Right renal pelvis (tissue), 4 donors: ENCODE data around the gene IL25. TPM values are rescaled to one million over a fixed set of nuclear protein-coding genes. Genes with fewer than 3 reads are reported as not detected.
"Not testable (repeated sequence)": the region's sequence is repeated elsewhere in the genome, so short reads cannot be mapped to it uniquely, and the experiment has no call there.

Experiments
- DNase-seq, 4 donors: peaks; one replicate each; pipeline ENCODE4 v3.0.0-alpha.2; 2013; ENCODE audit warnings: low read depth in 4 of 4, low spot score in 3 of 4, missing footprints in 1 of 4
- polyA plus RNA-seq, 4 donors: library from polyadenylated mRNA; unstranded; fragments of 120-200 nt; gene quantifications; one replicate each; pipeline ENCODE4 v1.2.1, GENCODE V29; 2013; ENCODE audit not compliant: insufficient read length in 4 of 4

IL25 gene
- polyA plus RNA-seq, 4 donors = not detected

DNA sequence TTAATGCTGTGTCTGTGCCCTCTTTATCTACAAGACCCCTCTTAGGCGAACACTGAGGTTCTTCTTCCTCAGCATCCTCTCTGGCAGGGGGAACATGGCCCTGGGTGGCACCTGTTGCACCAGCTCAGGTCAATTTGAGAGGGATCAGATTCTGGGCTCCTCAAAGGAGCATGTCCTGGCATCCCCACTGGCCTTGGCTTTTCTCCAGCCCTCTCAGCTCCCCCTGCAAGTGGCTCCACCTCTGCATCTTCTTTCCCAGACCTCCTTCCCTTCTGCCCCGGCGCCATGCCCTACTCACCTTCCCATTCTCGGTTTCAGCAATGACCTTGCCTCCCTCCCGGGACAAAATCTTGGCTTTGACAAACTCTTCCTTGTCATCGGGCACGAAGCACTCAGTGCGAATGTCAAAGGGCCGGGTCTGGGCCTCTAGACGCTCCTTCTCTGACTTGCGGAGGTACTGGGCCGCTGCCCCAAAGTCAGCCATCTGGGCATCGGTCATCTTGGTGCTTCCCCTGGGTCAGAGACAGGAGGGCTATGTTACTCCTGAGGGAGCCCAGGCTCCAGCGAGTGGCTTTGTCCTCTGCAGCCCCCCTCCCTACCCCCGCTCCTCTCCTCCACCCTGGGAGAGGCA, 34.2 kb downstream of the IL25 start:
- no peak for DNase-seq

DNA sequence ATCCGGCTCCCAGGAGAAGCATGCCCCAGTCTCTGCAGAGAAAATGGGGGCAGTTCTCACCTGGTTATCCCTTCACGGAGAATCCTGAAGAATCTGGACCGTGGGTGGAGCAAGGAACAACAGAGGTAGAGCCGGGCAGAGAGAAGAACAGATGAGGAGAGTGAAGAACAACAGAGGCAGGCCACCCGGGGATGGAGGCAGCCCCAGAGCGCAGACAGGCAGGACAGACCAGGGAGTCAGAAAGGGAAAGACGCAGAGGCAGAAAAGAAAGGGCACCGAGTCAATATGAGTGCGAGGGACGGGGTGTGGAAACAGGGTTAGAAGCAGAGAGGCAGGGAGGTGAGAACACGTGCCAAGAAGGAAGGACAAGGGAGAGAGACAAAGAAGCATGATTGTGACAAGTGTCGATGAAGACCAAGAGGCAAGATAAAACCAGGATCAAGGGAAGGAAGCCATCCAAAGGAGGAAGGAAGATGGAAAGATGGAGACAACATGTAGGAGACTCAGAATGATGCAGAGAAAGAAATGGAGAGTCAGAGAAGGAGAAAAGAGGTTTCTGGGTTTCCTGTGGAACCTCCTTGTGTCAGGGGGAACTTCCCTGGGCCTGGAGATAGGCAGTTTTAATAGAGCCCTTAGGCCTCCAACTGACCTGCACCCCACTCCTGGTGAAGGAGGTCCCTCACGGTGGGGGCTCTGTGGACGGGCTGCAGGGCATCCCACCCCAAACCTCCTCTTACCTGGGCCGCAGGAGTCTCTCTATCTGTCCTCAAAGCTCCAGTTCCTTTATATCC, 35.1 kb downstream of the IL25 start, which contains the start of gene MYH6:
Gene MYH6, minus strand, starts transcription at position 758 of the 791 bp plus-strand sequence. CDS start 1,050 bp downstream, outside the sequence.
- no peak for DNase-seq

DNA sequence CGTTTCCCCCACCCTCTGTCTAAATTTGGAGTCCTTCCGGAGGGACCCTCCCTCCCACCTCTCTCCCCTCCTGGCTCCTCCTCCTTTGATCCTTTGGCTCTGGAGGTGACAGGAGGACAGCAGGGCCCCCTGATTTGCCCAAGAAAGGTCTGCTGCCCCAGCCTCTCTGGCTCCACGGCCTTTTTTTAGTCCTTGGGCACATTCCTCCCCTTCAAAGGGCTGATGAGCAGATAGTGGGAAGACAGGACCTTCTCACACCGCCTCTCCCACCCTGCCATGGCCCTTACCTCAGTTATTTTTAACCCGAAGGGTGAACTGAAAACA, 35.7 kb downstream of the IL25 start:
- no peak for DNase-seq

DNA sequence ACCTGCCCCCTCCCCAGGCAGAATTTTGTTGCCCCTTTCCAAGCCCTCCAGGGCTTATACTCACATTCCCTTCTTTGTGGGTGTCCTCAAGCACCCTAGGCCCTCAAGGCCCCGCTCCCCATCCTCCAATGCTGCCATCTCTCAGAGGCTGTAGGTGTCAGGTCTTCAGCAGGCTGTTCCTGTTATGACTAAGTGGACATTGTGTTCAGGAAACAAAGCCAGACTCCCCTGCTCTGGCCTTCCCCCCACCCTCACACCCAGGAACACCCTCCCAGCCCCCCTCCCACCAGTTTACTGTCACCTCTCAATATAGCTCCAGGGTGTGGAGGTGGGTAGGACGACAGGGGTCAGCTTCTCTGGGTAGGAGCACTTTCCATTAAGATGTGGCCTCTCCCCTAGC, 36.9 kb downstream of the IL25 start:
- DNase-seq = no peak

DNA sequence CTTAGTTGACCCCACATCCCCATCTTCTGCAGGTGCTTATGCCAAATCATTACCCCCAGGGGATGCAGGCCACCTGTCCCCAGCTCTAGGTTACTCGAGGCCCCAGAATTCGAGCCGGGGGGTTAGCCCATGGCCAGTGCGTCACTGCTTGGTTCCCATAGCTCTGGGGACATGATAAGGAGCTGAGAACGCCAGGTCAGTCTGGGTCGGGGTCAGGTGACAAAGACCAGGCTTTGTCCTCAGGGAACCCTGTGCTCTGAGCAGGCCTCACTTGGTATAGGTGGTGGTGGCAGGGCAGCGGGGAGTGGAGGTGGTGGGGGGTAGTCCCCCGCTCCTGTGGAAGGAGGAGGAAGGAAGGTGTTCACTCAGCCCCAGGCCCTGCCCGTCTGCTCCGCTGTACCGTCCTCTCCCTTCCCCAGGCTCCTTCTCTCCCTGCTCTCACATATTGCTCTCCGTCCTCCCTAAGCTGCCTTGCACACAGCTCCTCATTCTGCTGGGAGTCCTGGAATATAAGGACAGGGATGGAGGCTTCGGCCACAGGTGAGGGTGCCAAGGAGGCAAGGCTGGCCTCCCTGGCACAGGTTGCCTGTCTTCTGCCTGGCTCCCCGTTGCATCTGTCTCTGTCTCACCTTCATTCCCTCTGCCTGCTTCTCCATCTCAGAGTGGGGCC, 37.5 kb downstream of the IL25 start:
- no peak for DNase-seq

DNA sequence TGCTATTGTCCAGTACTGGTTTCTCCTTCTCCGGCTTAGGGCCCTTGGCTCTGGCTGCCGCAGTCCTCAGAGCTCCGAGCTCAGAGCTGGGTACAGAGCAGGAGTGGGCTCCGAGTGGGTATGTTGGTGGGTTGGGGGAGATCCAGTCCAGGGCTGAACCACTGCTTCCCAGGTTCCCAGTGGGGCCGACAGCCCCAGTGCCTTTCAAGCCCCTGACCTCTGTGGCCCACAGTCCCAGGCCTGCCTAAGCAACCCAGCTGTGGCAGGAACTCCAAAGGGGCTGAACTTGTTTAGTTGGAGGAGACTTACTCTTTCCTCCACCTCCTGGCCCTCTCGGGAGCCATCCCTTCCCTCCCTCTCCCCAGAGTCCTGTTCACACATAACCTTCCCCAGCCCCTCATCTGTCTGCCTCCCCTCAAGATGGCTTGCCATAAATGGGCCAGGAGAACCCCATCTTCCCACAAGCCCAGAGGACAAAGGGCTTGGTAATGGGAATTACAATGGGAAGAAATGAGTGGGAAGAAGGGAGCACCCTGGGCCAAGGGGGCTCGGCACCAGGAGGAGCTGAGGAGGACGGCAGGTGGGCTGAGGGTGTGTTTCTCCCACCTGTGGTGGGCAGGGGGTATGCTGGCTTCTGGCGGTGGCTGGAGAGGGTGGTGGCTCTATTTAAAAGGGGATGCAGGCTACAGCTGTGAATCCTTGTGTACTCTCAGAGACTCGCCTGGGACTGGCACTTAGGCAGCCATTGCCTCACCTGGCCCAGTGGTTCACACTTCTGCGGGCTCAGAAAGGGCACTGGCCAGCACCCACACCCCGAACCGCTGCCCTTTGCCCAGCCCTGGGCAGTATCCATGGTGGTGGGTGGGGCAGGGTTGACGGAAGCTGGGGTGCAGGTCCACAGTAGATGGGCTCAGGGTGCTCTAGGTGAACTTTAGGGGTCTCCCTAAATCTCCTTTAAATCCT, 39.2 kb downstream of the IL25 start:
- no peak for DNase-seq

DNA sequence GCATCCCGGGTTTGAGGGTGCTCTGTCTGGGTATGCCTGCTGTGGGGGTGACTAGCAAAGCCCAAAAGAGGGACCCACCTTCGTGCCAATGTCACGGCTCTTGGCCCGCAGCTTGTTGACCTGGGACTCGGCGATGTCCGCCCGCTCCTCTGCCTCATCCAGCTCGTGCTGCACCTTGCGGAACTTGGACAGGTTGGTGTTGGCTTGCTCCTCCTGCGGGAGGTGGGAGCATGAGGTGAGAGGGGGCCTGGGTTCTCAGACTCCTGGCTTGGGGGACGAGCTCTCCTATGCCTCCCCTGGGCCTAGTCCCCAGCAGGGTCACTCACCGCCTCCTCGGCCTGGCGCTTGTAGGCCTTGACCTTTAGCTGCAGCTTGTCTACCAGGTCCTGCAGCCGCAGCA, 41.1 kb downstream of the IL25 start:
- DNase-seq = no peak

DNA sequence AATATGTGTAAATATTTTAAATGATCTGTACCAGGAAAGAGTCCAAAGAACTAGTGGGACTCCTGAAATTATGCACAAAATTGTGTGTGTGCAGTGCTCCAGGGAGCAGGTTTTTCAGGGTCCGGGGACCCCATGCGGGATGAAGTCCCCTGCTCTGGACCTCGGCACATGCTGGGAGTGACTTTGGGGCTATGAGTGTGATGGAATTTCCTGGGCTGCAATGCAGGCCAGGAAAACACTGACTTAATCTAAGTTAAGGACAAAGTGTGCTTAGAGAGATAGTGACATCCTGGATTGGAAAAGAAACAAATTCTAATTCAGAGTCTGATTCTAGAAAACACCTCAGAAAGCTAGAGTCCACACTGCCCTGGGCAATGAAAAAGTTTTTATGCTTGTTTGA, 41.6 kb downstream of the IL25 start:
- DNase-seq = no peak

DNA sequence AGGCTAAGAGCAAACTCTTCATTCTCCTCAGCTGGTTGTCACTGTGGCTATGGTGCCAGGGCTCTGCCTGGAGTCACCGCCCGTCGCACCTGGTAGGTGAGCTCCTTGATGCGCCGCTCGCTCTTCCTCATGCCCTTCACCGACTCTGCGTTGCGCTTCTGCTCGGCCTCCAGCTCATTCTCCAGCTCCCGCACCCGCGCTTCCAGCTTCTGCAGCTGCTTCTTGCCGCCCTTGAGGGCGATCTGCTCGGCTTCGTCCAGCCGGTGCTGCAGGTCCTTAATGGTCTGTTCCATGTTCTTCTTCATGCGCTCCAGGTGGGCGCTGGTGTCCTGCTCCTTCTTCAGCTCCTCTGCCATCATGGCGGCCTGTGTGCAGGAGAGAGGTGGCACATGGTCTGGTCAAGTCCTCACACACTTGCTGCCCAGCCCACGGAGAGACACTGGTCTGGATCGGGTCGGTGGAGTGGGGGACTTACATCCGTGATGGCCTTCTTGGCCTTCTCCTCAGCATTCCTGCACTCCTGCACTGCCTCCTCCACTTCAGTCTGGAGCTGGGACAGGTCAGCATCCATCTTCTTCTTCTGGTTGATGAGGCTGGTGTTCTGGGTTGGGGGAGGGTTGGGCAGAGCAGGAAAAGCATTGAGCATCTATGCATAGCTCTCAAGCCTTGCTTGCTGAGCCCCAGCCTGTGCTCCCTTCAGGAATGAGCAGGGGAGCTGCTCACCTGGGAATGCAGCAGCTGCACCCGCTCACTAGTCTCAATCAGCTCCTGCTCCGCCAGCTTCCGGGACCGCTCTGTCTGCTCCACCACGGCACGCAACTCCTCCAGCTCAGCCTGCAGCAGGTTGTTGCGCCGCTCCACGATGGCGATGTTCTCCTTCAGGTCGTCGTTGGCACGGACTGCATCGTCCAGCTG, 42.6 kb downstream of the IL25 start:
- no peak for DNase-seq

DNA sequence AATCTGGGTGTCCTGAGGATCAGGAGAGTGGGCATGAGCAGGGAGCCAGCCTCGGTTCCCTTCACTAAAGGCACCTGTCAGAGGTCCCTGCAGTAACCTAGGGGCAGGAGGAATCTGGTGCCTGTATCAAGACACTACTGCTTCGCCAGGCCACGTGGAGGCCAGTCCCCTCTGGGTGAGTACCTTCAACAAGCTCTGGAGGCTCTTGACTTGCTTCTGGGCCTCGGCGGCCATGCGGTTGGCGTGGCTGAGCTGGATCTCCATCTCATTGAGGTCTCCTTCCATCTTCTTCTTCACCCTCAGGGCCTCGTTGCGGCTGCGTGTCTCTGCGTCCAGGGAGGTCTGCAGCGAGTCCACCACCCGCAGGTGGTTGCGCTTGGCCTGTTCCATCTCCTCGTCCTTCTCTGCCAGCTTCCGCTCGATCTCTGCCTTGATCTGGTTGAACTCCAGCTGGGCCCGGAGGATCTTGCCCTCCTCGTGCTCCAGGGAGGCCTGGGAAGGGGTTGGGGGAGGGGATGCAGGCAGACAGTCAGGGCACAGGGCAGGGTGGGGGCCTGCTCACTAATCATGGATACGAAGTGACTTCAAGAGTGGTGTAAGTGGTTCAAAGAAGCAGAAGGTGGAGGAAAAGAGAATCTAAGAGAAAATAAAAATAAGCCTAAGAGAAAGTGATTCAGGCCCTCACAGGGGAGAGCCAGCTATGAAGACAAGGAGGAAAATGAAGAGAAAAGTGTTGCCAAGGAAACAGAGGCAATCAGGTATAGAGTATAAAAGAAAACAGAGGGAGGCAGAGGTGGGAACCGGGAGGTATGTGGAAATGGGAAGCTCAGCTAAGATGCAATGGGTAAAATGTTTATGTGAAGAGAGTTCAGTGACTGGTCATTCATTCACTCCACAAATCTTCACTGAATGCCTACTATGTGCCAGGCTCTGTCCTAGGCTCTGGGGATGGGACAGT, 43.5 kb downstream of the IL25 start:
- DNase-seq = no peak

DNA sequence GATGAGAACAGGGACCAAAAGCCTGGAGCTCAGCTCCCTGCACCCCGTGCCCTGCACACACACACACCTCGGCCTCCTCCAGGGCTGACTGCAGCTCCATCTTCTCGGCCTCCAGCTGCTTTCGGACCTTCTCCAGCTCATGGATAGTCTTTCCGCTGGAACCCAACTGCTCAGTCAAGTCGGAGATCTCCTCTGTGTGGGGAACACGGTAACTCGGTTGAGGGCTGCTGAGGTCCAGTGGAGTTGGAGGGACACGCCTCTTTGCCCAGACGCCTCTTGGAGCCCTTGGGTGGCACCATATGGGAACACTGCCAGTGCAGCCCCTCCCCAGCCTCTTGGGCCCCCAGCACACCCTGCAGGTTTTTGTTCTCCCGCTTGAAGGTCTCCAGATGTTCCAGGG, 44.2 kb downstream of the IL25 start:
- DNase-seq = no peak

DNA sequence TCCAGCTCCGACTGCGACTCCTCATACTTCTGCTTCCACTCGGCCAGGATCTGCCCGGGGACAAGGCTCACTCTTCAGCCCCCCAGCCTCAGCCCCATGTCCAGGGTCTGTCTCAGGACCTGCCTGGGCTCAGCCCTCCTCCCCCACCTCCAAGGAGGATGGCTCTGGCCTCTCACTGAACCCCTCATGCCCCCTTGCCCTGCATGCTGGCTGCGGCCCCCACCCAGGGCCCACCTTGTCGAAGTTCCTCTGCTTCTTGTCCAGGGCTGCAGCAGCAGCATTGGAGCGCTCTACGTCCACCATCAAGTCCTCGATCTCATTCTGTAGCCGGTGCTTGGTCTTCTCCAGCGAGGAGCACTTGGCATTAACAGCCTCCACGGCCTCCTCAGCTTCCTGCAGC, 44.7 kb downstream of the IL25 start:
- DNase-seq = not testable (repeated sequence)

DNA sequence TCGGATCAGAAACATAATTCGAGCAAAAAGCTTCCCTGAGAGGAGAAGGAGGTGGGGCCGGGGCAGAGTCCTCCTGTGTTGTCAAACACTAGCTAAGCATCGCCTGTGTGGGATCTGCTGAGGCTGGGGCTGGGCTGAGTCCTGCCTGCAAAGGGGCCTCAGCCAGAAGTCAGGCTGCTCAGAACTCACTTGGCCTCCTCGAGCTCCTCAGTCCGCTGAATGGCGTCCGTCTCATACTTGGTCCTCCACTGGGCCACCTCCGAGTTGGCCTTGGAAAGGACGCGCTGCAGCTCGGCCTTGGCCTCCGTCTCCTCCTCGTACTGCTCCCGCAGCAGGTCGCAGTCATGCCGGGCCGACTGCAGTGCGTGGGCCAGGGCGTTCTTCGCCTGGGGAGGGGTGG, 45.4 kb downstream of the IL25 start:
- no peak for DNase-seq

DNA sequence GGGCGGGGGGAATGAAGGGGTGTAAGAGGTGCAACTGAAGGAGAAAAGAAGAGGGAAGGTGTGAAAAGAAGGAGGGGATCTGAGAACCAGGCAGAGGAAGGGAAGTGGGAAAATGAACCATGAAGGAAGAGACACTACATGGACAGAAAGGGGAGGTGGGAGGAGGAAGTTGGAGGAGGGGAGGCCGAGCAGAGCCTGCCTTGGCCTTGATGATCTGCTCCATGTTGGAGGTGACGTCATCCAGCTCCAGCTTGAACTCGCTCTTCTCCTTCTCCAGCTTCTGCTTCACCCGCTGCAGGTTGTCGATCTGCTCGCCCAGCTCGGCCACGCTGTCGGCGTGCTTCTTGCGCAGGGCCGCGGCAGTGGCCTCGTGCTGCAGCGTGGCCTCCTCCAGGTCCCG, 47.0 kb downstream of the IL25 start:
- DNase-seq = not testable (repeated sequence)

DNA sequence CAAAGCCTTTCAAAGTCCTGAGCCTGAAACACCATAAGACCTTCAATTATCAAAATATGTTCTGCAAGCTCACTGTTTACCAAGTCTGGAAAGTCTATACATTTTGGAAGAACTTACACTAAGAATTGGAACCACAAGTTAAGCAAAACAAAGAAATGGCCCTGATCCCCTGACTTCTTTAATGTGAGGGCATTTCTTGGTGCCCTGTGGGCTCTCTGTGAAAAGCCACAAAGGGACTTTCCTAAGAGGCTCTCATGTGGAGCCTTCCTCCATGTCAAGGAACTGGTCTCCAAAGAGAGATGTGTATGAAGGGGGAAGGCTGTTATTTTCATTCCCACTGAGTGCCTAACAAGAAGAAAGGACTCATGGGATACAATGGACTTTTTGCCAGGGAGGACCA, 49.0 kb downstream of the IL25 start:
- no peak for DNase-seq

DNA sequence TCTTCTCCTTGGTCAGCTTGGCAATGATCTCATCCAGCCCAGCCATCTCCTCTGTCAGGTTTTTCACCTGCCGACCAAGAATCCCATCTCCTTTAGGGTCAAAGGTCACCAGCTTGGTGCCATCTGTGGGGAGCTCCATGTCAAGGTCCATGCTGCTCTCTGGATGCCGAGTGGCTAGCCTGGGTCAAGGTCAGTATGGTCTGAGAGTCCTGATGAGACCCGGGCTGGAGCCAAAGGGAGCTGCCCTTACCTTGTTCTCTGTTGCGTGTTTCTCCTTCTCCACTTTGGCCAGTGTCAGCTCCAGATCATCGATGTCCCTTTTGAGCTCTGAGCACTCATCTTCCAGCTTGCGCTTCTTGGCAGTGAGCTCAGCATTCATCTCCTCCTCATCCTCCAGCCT, 51.0 kb downstream of the IL25 start:
- no peak for DNase-seq

DNA sequence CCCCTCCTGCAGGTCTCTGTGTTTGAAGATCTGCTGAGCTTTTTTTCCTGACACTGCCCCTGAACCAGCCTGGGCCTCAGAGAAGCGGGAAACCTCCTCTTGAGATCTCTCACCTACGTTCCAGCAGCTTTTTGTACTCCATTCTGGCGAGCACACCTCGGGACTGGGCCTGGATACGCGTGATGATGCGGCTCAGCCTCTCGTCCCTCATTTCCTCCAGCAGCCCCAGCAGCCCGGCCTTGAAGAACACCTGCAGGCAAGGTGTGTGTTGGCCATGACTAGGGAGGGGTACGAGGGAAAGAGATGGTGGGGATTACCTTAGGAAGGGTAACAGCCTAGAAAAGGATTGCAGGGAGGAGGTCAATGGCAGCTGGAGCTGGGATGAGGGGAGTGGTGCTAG, 52.6 kb downstream of the IL25 start:
- no peak for DNase-seq

DNA sequence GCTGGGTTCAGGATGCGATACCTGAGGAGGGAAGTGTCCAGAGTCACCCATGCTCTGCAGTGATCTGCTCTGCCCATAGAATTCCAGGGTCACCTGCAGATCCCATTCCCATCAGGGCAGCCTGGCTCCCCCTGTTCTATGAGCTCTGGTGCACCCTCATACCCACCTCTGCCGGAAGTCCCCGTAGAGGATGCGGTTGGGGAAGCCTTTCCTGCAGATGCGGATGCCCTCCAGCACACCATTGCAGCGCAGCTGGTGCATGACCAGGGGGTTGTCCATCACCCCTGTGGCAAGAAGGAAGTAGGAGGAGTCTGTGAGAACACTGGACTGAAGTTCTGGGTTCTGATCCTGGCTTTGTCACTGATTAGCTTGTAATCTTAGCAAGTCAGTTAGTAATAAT, 53.2 kb downstream of the IL25 start:
- not testable (repeated sequence) for DNase-seq
